B cell (primary cell): ENCODE results near the gene C18orf63. TPM values are rescaled to one million over a fixed set of nuclear protein-coding genes. Genes with fewer than 3 reads are reported as not detected.

ENCODE experiments used
- ATAC-seq: fragments of 200-7000 bp; cut with Tn5 transposase; one replicate; pipeline ENCODE4 v1.10.0; 2021; ENCODE audit warnings: low read depth, mild to moderate bottlenecking, moderate number of reproducible peaks, moderate library complexity
- CTCF ChIA-PET: fragments of 350-600 bp; sonication (Branson Sonifier 250); formaldehyde crosslinking; loops from one replicate; lab custom pipeline; 2021; ENCODE audit warnings: antibody characterized with exemption, inconsistent platforms; lab: Charles Lee
- POLR2A ChIA-PET: fragments of 350-600 bp; sonication (Branson Sonifier 250); formaldehyde crosslinking; loops from one replicate; lab custom pipeline; 2021; ENCODE audit warnings: antibody characterized with exemption; lab: Charles Lee
- DNase-seq: peaks from one replicate; pipeline ENCODE4 v3.0.0; 2013
- H2AFZ ChIP-seq: 2 replicates; pipeline ENCODE4 v1.6.1; 2012; ENCODE audit warnings: mild to moderate bottlenecking, low read depth, low read length; ENCODE audit not compliant: insufficient read depth, poor library complexity, severe bottlenecking
- H3K27ac ChIP-seq, 2 donors: 1 replicate in 1 of 2; 2 replicates in 1 of 2; pipeline ENCODE4 v1.5.1; 2012 to 2013; ENCODE audit warnings: low read length in 2 of 2, mild to moderate bottlenecking in 2 of 2, moderate library complexity in 1 of 2
- H3K27me3 ChIP-seq, 4 experiments: fragments of 200-600 bp in 1 of 4; sonication (generic) in 1 of 4; replicated peaks in 1 of 4; 1 replicate in 2 of 4; 2 replicates in 2 of 4; pipeline versions ENCODE4 v1.6.1 to v1.7.0; 2013 to 2016; ENCODE audit warnings: low read length in 3 of 4, mild to moderate bottlenecking in 2 of 4, mixed read lengths in 1 of 4, moderate library complexity in 1 of 4; ENCODE audit not compliant: insufficient read depth in 4 of 4, control insufficient read depth in 3 of 4; ENCODE audit errors: control extremely low read depth in 1 of 4
- H3K36me3 ChIP-seq, 2 experiments: replicated peaks in 1 of 2; 1 replicate in 1 of 2; 2 replicates in 1 of 2; pipeline versions ENCODE4 v1.6.1 to v1.7.1; 2013; ENCODE audit warnings: low read length in 1 of 2; ENCODE audit not compliant: insufficient read depth in 2 of 2, control insufficient read depth in 1 of 2; ENCODE audit errors: control extremely low read depth in 1 of 2, extremely low read depth in 1 of 2
- H3K4me1 ChIP-seq, 2 donors: fragments of 200-600 bp in 1 of 2; sonication (generic) in 1 of 2; 1 replicate in 1 of 2; 2 replicates in 1 of 2; pipeline versions ENCODE4 v1.5.1 to v1.6.1; 2013 to 2017; ENCODE audit warnings: low read length in 2 of 2; ENCODE audit not compliant: control insufficient read depth in 2 of 2, insufficient read depth in 2 of 2
- H3K4me2 ChIP-seq: replicated peaks from 2 replicates; pipeline ENCODE3; 2012; ENCODE audit warnings: mild to moderate bottlenecking, low read depth, low read length; ENCODE audit not compliant: poor library complexity, severe bottlenecking
- H3K4me3 ChIP-seq, 5 experiments: fragments of 200-600 bp in 1 of 5; sonication (generic) in 1 of 5; 1 replicate in 3 of 5; 2 replicates in 2 of 5; pipeline versions ENCODE4 v1.5.1 to v1.7.0; 2011 to 2016; ENCODE audit warnings: low read length in 4 of 5, mild to moderate bottlenecking in 4 of 5, low read depth in 2 of 5, control low read depth in 1 of 5, moderate library complexity in 1 of 5; ENCODE audit not compliant: insufficient read depth in 1 of 5; ENCODE audit errors: control extremely low read depth in 1 of 5, extremely low read depth in 1 of 5
- H3K79me2 ChIP-seq: fragments of 200-600 bp; sonication (generic); one replicate; pipeline ENCODE4 v1.6.0; 2016; ENCODE audit warnings: low read length; ENCODE audit not compliant: control insufficient read depth, insufficient read depth
- H3K9ac ChIP-seq: fragments of 200-600 bp; sonication (generic); 2 replicates; pipeline ENCODE4 v1.6.1; 2017; ENCODE audit warnings: mild to moderate bottlenecking, low read length, moderate library complexity
- H3K9me3 ChIP-seq, 3 donors: one replicate each; pipeline versions ENCODE4 v1.6.1 to v1.7.1; 2013; ENCODE audit warnings: low read length in 2 of 3; ENCODE audit not compliant: control insufficient read depth in 2 of 3, insufficient read depth in 1 of 3; ENCODE audit errors: control extremely low read depth in 1 of 3
- H4K20me1 ChIP-seq: 2 replicates; pipeline ENCODE4 v1.6.0; 2012; ENCODE audit warnings: mild to moderate bottlenecking, low read length; ENCODE audit not compliant: insufficient read depth, control insufficient read depth, poor library complexity, severe bottlenecking
- H3K27ac Mint-ChIP-seq: one replicate; pipeline ENCODE4 v1.8.0; 2021; ENCODE audit warnings: mixed read lengths
- H3K27me3 Mint-ChIP-seq: one replicate; pipeline ENCODE4 v1.8.0; 2021; ENCODE audit warnings: mixed read lengths
- H3K4me1 Mint-ChIP-seq: one replicate; pipeline ENCODE4 v1.8.0; 2021; ENCODE audit warnings: mixed read lengths
- H3K4me3 Mint-ChIP-seq: one replicate; pipeline ENCODE4 v1.8.0; 2021; ENCODE audit warnings: mixed read lengths
- H3K9me3 Mint-ChIP-seq: one replicate; pipeline ENCODE4 v1.8.0; 2022; ENCODE audit warnings: mixed read lengths; ENCODE audit not compliant: insufficient read depth
- EZH2 ChIP-seq: IDR thresholded peaks from 2 replicates; pipeline ENCODE4 v1.6.1; 2012; ENCODE audit warnings: borderline replicate concordance, low read depth, mild to moderate bottlenecking, moderate library complexity, low read length; ENCODE audit not compliant: insufficient read depth, poor library complexity, severe bottlenecking
- WGBS: methylation state at CpG from one replicate; pipeline ENCODE4 v1.1.5; 2013; ENCODE audit warnings: missing lambda C conversion rate; ENCODE audit not compliant: insufficient coverage; 5-methylcytosine and 5-hydroxymethylcytosine counted together
- intact Hi-C: fragments of 100-400 bp; cut with micrococcal nuclease; formaldehyde crosslinking; loops from one replicate; pipeline ENCODE4 v1.10.0; 2022
- polyA plus RNA-seq: library from polyadenylated mRNA; depleted of rRNA; stranded (reverse); fragments of >200 nt; gene quantifications from 2 replicates; pipeline ENCODE4 v1.2.3, GENCODE V29; 2012
- total RNA-seq, 2 donors: library from RNA; stranded (reverse); fragments of 120-200 nt in 1 of 2; gene quantifications; 1 replicate in 1 of 2; 2 replicates in 1 of 2; pipeline versions ENCODE4 v1.2.3 to v1.2.4, GENCODE V29; 2013 to 2022
- TF ChIP-seq, protein P1 (sequence below): fragments of 200-600 bp; IDR thresholded peaks from one replicate; pipeline ENCODE4 v1.8.0; 2022; ENCODE audit warnings: antibody characterized with exemption, mild to moderate bottlenecking

Gene C18orf63
- total and polyA plus RNA-seq, 2 donors (not counting 1 experiment from before 2014, with no cell fraction given) = not detected

DNA sequence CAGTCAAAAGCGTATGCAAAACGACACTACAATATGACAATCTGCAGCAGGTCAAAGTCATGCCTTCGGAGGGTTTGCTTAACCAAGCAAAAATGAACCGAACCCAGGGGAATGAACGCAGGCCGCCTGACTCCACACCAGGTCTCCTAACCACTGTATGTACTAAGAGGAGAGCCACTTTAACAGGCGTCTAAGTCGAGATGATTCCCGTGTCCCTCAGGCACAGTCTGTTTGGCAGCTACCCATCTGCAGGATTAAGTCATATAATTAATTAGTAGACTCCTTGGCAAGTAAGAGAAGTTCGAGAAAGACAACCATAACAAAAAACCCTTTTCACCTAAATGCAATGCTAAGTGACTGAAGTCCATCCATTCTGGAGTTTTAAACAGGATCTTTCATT, 39.0 kb upstream of the C18orf63 start:
- Mint-ChIP-seq H3K4me3 (no peak overlapping the region), H3K9me3 (no peaks in the 10 kb centered on the region), H3K4me1 (peaks cover 29% of the 10 kb centered on the region), H3K27ac (no peak overlapping the region), H3K27me3 (no peaks in the 10 kb centered on the region)
- Histone ChIP-seq H4K20me1 (peaks cover 40% of the 10 kb centered on the region), H2AFZ (no peak overlapping the region), H3K9ac (no peak overlapping the region), H3K27me3 (no peaks in the 10 kb centered on the region), H3K79me2 (peaks cover 57% of the 10 kb centered on the region), H3K27ac (no peak overlapping the region), H3K4me1 (peaks cover 0 to 2% of the 10 kb centered on the region in 2 donors), H3K36me3 (peaks cover 0 to 3% of the 10 kb centered on the region in 2 experiments), H3K9me3 (no peaks in the 10 kb centered on the region), H3K4me3 (no peak overlapping the region), H3K4me2 (no peak overlapping the region)
- intact Hi-C loops = no loop called here
- WGBS = 95% methylated on average over 3 of the region's 10 CpGs
- DNase-seq (no peak), ATAC-seq (no peak)
- TF ChIP-seq EZH2 = no peak
- POLR2A ChIA-PET = interaction anchor here (0.7 kb wide), 1 partner anchor 16 kb away, joined by 4 read pairs; no protein-coding TSS in a partner anchor
- CTCF ChIA-PET = no interaction called here

DNA sequence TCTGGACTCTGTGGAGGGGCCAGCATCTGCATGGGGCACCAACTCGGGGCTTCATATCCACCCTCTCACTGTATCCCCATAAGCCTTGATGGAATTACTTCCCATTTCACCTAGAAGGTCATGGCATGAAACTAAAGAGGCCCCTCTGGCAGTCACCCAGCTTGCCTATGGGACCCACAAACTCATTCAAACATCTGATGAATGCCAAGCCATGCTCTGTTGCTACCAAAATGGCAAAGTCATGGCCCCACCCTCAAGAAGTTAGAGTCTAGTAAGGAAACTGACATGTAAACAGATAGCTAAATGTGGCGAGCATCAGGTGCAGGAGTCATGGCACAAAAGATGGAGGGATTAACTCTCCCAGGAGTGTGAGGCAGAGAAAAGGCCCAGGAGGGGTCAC, 38.3 kb upstream of the C18orf63 start:
- Mint-ChIP-seq H3K4me1 (peaks cover 34% of the 10 kb centered on the region), H3K27ac (no peak overlapping the region), H3K4me3 (no peak overlapping the region), H3K9me3 (no peaks in the 10 kb centered on the region), H3K27me3 (no peaks in the 10 kb centered on the region)
- Histone ChIP-seq H2AFZ (no peak overlapping the region), H3K79me2 (peaks cover 64% of the 10 kb centered on the region), H3K27ac (no peak overlapping the region), H4K20me1 (peaks cover 47% of the 10 kb centered on the region), H3K9ac (no peak overlapping the region), H3K4me2 (no peak overlapping the region), H3K4me3 (no peak overlapping the region), H3K27me3 (no peaks in the 10 kb centered on the region), H3K36me3 (peaks cover 0 to 3% of the 10 kb centered on the region in 2 experiments), H3K4me1 (peaks cover under 1 to 9% of the 10 kb centered on the region in 2 donors), H3K9me3 (no peaks in the 10 kb centered on the region)
- DNase-seq (no peak), ATAC-seq (no peak)
- CTCF ChIA-PET = no interaction called here
- WGBS = 100% methylated on average over 2 of the region's 2 CpGs
- intact Hi-C loops = no loop called here
- TF ChIP-seq, protein P1, sequence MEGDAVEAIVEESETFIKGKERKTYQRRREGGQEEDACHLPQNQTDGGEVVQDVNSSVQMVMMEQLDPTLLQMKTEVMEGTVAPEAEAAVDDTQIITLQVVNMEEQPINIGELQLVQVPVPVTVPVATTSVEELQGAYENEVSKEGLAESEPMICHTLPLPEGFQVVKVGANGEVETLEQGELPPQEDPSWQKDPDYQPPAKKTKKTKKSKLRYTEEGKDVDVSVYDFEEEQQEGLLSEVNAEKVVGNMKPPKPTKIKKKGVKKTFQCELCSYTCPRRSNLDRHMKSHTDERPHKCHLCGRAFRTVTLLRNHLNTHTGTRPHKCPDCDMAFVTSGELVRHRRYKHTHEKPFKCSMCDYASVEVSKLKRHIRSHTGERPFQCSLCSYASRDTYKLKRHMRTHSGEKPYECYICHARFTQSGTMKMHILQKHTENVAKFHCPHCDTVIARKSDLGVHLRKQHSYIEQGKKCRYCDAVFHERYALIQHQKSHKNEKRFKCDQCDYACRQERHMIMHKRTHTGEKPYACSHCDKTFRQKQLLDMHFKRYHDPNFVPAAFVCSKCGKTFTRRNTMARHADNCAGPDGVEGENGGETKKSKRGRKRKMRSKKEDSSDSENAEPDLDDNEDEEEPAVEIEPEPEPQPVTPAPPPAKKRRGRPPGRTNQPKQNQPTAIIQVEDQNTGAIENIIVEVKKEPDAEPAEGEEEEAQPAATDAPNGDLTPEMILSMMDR = no peak
- TF ChIP-seq EZH2 = no peak
- POLR2A ChIA-PET = no interaction called here
